ENCODE results near the gene SLC6A12.

Gene SLC6A12

GRCh38 chr12:234891-235415 is 21.0 kb upstream of the SLC6A12 start:
- TF ChIP-seq, protein P1, sequence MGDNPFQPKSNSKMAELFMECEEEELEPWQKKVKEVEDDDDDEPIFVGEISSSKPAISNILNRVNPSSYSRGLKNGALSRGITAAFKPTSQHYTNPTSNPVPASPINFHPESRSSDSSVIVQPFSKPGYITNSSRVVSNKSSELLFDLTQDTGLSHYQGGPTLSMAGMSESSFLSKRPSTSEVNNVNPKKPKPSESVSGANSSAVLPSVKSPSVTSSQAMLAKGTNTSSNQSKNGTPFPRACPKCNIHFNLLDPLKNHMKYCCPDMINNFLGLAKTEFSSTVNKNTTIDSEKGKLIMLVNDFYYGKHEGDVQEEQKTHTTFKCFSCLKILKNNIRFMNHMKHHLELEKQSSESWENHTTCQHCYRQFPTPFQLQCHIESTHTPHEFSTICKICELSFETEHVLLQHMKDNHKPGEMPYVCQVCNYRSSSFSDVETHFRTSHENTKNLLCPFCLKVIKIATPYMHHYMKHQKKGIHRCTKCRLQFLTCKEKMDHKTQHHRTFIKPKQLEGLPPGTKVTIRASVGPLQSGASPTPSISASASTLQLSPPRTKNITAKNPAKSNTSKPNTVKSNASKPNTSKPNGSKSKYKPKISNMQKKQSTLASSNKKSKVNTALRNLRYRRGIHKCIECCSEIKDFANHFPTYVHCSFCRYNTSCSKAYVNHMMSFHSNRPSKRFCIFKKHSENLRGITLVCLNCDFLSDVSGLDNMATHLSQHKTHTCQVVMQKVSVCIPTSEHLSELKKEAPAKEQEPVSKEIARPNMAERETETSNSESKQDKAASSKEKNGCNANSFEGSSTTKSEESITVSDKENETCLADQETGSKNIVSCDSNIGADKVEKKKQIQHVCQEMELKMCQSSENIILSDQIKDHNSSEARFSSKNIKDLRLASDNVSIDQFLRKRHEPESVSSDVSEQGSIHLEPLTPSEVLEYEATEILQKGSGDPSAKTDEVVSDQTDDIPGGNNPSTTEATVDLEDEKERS (tag by site-specific recombination; IDR thresholded peaks at IDR 0.05) = no peak
- TF ChIP-seq SP3 (tag by site-specific recombination; IDR thresholded peaks at IDR 0.05) (no peak), ZNF354C (tag by site-specific recombination; IDR thresholded peaks at IDR 0.05; ENCODE audit: borderline replicate concordance, low read depth) (no peak), ZNF830 (tag by site-specific recombination; IDR thresholded peaks at IDR 0.05; ENCODE audit: low read depth) (no peak), ZNF791 (tag by site-specific recombination; IDR thresholded peaks at IDR 0.05) (no peak), ZFHX2 (tag by site-specific recombination; conservative IDR thresholded peaks at IDR 0.05) (no peak), ZIC2 (tag by site-specific recombination; IDR thresholded peaks at IDR 0.05) (no peak), ZNF624 (tag by site-specific recombination; IDR thresholded peaks at IDR 0.05) (no peak), ZBTB17 (tag by site-specific recombination; IDR thresholded peaks at IDR 0.05) (no peak), ZNF658 (tag by site-specific recombination; IDR thresholded peaks at IDR 0.05) (no peak)
- Histone ChIP-seq H3K4me3 (ENCODE audit: low read depth, low read length) (no peak overlapping the region), H3K9me3 (ENCODE audit: control insufficient read depth, insufficient read depth, low read depth, low read length) (no peaks in the 10 kb centered on the region), H3K4me1 (ENCODE audit: control insufficient read depth, insufficient read depth, low read length) (no peaks in the 10 kb centered on the region), H3K27ac (ENCODE audit: extremely low read depth, low read depth, low read length) (no peak overlapping the region), H3K36me3 (ENCODE audit: control insufficient read depth in 2 of 2, insufficient read depth in 1 of 2, low read length in 2 of 2) (no peaks in the 10 kb centered on the region)
- POLR2A ChIA-PET = no interaction called here
- CTCF ChIA-PET = interaction anchor here (0.9 to 1.5 kb wide), 2 partner anchors 15 to 17 kb away, joined by 3 to 8 read pairs; no protein-coding TSS in a partner anchor

DNA sequence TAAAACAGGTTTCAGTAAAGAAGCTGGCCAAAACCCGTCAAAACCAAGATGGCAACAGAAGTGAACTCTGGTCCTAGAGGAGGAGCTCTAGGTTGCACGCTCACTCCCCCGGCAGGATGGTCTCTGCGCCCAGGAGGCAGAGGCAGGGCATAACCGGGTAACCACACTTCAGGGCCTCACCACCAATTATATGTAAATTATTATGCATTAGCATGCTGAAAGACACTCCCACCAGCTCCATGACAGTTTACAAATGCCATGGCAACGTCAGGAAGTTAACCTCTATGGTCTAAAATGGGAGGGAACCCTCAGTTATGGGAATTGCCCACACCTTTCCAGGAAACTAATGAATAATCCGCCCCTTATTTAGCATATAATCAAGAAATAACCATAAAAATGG is 20.1 kb upstream of the SLC6A12 start:
- TF ChIP-seq PATZ1 (tag by site-specific recombination; IDR thresholded peaks at IDR 0.05) (no peak), ZNF211 (tag by site-specific recombination; IDR thresholded peaks at IDR 0.05; ENCODE audit: low read depth) (no peak)
- ChIA-PET POLR2A (no interaction called here), CTCF (interaction anchor here (1.1 to 1.5 kb wide), 2 partner anchors 14 kb away, joined by 3 to 8 read pairs; no protein-coding TSS in a partner anchor)
- H3K4me1 ChIP-seq (ENCODE audit: control insufficient read depth, insufficient read depth, low read length) = no peaks in the 10 kb centered on the region
- no peak overlapping the region for H3K4me3 ChIP-seq (ENCODE audit: low read depth, low read length)
- no peak overlapping the region for H3K27ac ChIP-seq (ENCODE audit: extremely low read depth, low read depth, low read length)
- no peaks in the 10 kb centered on the region for H3K36me3 ChIP-seq (ENCODE audit: control insufficient read depth in 2 of 2, insufficient read depth in 1 of 2, low read length in 2 of 2)
- no peaks in the 10 kb centered on the region for H3K9me3 ChIP-seq (ENCODE audit: control insufficient read depth, insufficient read depth, low read depth, low read length)

DNA sequence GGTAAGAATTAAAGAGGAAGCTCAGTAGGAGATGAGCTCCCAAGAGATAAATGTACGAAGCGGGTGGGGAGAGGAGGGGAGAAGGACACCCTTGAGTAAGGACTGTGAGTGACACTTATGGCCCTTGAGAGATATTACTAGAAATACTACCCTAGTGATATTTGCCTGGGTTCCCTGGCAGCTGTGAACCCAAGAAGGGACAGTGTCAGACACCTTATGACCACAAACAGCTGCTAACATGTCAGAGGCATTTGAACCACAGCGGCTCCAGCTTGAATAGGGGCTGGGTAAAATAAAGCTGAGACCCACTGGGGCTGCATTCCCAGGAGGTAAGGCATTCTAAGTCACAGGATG is 19.6 kb upstream of the SLC6A12 start:
- Histone ChIP-seq H3K27ac (ENCODE audit: extremely low read depth, low read depth, low read length) (no peak overlapping the region), H3K4me1 (ENCODE audit: control insufficient read depth, insufficient read depth, low read length) (no peaks in the 10 kb centered on the region), H3K9me3 (ENCODE audit: control insufficient read depth, insufficient read depth, low read depth, low read length) (no peaks in the 10 kb centered on the region), H3K36me3 (ENCODE audit: control insufficient read depth in 2 of 2, insufficient read depth in 1 of 2, low read length in 2 of 2) (no peaks in the 10 kb centered on the region), H3K4me3 (ENCODE audit: low read depth, low read length) (no peak overlapping the region)
- TF ChIP-seq KLF16 (tag by site-specific recombination; IDR thresholded peaks at IDR 0.05) (no peak), PATZ1 (tag by site-specific recombination; IDR thresholded peaks at IDR 0.05) (no peak), ZNF169 (tag by site-specific recombination; IDR thresholded peaks at IDR 0.05) (no peak)
- TF ChIP-seq, protein P2, sequence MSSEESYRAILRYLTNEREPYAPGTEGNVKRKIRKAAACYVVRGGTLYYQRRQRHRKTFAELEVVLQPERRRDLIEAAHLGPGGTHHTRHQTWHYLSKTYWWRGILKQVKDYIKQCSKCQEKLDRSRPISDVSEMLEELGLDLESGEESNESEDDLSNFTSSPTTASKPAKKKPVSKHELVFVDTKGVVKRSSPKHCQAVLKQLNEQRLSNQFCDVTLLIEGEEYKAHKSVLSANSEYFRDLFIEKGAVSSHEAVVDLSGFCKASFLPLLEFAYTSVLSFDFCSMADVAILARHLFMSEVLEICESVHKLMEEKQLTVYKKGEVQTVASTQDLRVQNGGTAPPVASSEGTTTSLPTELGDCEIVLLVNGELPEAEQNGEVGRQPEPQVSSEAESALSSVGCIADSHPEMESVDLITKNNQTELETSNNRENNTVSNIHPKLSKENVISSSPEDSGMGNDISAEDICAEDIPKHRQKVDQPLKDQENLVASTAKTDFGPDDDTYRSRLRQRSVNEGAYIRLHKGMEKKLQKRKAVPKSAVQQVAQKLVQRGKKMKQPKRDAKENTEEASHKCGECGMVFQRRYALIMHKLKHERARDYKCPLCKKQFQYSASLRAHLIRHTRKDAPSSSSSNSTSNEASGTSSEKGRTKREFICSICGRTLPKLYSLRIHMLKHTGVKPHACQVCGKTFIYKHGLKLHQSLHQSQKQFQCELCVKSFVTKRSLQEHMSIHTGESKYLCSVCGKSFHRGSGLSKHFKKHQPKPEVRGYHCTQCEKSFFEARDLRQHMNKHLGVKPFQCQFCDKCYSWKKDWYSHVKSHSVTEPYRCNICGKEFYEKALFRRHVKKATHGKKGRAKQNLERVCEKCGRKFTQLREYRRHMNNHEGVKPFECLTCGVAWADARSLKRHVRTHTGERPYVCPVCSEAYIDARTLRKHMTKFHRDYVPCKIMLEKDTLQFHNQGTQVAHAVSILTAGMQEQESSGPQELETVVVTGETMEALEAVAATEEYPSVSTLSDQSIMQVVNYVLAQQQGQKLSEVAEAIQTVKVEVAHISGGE (tag by site-specific recombination; conservative IDR thresholded peaks at IDR 0.05; ENCODE audit: low read depth) = no peak
- TF ChIP-seq, protein P3, sequence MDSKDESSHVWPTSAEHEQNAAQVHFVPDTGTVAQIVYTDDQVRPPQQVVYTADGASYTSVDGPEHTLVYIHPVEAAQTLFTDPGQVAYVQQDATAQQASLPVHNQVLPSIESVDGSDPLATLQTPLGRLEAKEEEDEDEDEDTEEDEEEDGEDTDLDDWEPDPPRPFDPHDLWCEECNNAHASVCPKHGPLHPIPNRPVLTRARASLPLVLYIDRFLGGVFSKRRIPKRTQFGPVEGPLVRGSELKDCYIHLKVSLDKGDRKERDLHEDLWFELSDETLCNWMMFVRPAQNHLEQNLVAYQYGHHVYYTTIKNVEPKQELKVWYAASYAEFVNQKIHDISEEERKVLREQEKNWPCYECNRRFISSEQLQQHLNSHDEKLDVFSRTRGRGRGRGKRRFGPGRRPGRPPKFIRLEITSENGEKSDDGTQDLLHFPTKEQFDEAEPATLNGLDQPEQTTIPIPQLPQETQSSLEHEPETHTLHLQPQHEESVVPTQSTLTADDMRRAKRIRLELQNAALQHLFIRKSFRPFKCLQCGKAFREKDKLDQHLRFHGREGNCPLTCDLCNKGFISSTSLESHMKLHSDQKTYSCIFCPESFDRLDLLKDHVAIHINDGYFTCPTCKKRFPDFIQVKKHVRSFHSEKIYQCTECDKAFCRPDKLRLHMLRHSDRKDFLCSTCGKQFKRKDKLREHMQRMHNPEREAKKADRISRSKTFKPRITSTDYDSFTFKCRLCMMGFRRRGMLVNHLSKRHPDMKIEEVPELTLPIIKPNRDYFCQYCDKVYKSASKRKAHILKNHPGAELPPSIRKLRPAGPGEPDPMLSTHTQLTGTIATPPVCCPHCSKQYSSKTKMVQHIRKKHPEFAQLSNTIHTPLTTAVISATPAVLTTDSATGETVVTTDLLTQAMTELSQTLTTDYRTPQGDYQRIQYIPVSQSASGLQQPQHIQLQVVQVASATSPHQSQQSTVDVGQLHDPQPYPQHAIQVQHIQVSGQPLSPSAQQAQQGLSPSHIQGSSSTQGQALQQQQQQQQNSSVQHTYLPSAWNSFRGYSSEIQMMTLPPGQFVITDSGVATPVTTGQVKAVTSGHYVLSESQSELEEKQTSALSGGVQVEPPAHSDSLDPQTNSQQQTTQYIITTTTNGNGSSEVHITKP (tag by site-specific recombination; IDR thresholded peaks at IDR 0.05) = no peak
- ChIA-PET POLR2A (no interaction called here), CTCF (interaction anchor here (1.1 kb wide), 1 partner anchor 14 kb away, joined by 3 read pairs; no protein-coding TSS in a partner anchor)
